C4-2B (cell line): ENCODE results near the gene LIX1L.

ENCODE experiments used
- CTCF ChIP-seq: fragments of 450-650 bp; conservative IDR thresholded peaks from 2 replicates; pipeline ENCODE4 v1.5.1; 2017; ENCODE audit warnings: mild to moderate bottlenecking
- ZFX ChIP-seq: fragments of 450-650 bp; IDR thresholded peaks from 2 replicates; pipeline ENCODE4 v1.6.1; 2017

GRCh38 chr1:145959333-145959732, 1.5 kb upstream of the LIX1L start:
- TF ChIP-seq CTCF = no peak
- TF ChIP-seq ZFX = no peak
